ENCODE data around the gene KIAA0319L.

DNA sequence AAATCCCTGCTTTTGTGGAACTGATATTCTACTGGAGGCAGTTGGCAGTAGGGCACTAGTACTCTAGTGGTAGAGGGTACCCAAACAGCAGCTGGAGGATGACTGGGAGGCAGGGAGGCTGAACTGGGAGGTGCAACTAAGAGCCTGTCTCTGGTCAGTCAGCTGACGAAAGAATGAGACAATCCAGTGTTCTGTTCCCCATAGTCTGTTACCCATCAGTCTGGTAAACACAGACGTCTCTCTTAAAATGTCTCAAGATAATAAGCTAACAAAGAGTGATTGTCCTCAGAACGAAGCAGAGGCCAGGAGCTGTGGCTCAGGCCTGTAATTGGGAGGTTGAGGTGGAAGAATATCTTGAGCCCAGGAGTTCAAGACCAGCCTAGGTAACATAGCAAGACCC lies 46.3 kb upstream of the KIAA0319L start:
- no peak for TF ChIP-seq ZNF384 (IDR thresholded peaks at IDR 0.05)
- no peak for TF ChIP-seq HDGF (IDR thresholded peaks at IDR 0.05; ENCODE audit: borderline replicate concordance)
- no peak for TF ChIP-seq SP1 (IDR thresholded peaks at IDR 0.05)
- TF ChIP-seq FOXM1 (IDR thresholded peaks at IDR 0.05; ENCODE audit: borderline replicate concordance) = no peak
- no peak for TF ChIP-seq L3MBTL2 (conservative IDR thresholded peaks at IDR 0.05)
- TF ChIP-seq ARNT (IDR thresholded peaks at IDR 0.05) = no peak
- no peak for TF ChIP-seq FOXA1 (IDR thresholded peaks at IDR 0.05)
- TF ChIP-seq SUZ12 (IDR thresholded peaks at IDR 0.05) = no peak
- no peak for TF ChIP-seq TARDBP (IDR thresholded peaks at IDR 0.05)
- TF ChIP-seq LEF1 (IDR thresholded peaks at IDR 0.05; ENCODE audit: borderline replicate concordance) = no peak
- TF ChIP-seq CTBP1 (IDR thresholded peaks at IDR 0.05; ENCODE audit: borderline replicate concordance) = no peak
